ENCODE data around the gene TUBA1A. TPM values are rescaled to one million over a fixed set of nuclear protein-coding genes. Genes with fewer than 3 reads are reported as not detected.
A peak's percentile ranks its signal among the peaks of the same experiment; 100 is the strongest.

The TUBA1A gene
- total RNA-seq, result 10 to 100 TPM; 30.8 to 53.5 TPM

DNA sequence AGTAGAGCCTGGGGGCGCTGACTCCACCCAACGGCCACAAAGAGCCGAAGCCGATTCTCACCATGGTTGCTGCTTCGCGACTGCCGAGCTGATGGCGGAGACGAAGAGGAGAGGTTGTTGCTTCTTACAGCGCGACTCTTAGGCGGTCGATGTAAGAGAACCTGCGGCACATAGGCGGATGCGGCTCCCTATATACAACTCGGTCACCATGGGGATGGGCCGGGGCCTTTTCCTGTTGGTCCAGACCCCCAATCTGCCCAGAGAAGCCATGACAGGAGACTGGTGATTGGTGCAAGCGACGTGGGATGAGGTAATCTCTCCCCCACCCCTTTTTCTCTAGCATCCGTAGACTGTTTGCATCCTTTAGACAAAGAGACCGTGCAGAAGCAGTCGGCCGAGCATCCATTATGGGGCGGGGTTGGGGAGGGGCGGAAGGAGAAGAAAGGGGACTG, at the start of gene TUBA1A:
TSS of gene TUBA1A (minus strand) at position 165 of the 452 bp plus-strand sequence. CDS start at position 64, 101 bp downstream.
- H3K4me1 Mint-ChIP-seq (ENCODE audit: low read depth in 2 of 2), result peaks cover 17 to 24% of the 10 kb centered on the region in 2 donors
- DNase-seq (ENCODE audit: low spot score) (peak; percentile 94), ATAC-seq (peak; percentile 96 to 98)
- H3K27me3 Mint-ChIP-seq, result no peaks in the 10 kb centered on the region
- no peaks in the 10 kb centered on the region for H3K9me3 Mint-ChIP-seq
- H3K27ac Mint-ChIP-seq, result peak within 1 kb of the TSS; percentile 87 to 90
- H3K4me3 Mint-ChIP-seq, result peak within 1 kb of the TSS; percentile 92
- H3K36me3 Mint-ChIP-seq, result peaks cover 7% of the 10 kb centered on the region

DNA sequence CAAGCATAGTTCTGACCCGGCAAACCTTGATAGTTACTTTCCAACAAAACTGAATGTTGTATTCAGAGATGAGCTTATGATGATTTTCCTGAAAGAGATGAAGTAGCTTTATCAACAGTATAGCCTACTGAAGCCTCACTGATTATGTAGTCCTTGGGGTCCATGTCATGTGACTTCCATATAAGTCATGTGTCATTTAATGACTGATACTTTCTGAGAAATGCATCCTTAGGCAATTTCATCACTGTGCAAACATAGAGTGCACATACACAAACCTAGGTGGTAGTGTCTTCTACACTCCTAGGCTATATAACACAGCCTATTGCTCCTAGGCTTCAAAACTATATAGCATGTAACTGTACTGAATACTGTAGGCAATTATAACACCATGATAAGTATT, 47.5 kb upstream of the TUBA1A start:
- peak overlapping the region; percentile 6 to 78 for H3K27ac Mint-ChIP-seq
- H3K9me3 Mint-ChIP-seq, result no peaks in the 10 kb centered on the region
- peak overlapping the region; percentile 6 for H3K4me3 Mint-ChIP-seq
- DNase-seq (ENCODE audit: low spot score) (no peak), ATAC-seq (no peak)
- peaks cover 0 to 2% of the 10 kb centered on the region in 2 donors for H3K27me3 Mint-ChIP-seq
- H3K4me1 Mint-ChIP-seq (ENCODE audit: low read depth in 2 of 2), result peaks cover 10% of the 10 kb centered on the region in 2 donors
- H3K36me3 Mint-ChIP-seq, result no peaks in the 10 kb centered on the region

- Mint-ChIP-seq H3K4me3 (peak overlapping the region; percentile 85), H3K4me1 (ENCODE audit: low read depth in 2 of 2) (peaks cover 10% of the 10 kb centered on the region in 2 donors), H3K27me3 (no peaks in the 10 kb centered on the region), H3K9me3 (no peaks in the 10 kb centered on the region), H3K27ac (peak overlapping the region; percentile 78 to 93), H3K36me3 (no peaks in the 10 kb centered on the region)
- ATAC-seq (peak; percentile 11 to 35), DNase-seq (ENCODE audit: low spot score) (no peak)
These were observed 45.1 kb upstream of the TUBA1A start for GRCh38 chr12:49233842-49234526.

DNA sequence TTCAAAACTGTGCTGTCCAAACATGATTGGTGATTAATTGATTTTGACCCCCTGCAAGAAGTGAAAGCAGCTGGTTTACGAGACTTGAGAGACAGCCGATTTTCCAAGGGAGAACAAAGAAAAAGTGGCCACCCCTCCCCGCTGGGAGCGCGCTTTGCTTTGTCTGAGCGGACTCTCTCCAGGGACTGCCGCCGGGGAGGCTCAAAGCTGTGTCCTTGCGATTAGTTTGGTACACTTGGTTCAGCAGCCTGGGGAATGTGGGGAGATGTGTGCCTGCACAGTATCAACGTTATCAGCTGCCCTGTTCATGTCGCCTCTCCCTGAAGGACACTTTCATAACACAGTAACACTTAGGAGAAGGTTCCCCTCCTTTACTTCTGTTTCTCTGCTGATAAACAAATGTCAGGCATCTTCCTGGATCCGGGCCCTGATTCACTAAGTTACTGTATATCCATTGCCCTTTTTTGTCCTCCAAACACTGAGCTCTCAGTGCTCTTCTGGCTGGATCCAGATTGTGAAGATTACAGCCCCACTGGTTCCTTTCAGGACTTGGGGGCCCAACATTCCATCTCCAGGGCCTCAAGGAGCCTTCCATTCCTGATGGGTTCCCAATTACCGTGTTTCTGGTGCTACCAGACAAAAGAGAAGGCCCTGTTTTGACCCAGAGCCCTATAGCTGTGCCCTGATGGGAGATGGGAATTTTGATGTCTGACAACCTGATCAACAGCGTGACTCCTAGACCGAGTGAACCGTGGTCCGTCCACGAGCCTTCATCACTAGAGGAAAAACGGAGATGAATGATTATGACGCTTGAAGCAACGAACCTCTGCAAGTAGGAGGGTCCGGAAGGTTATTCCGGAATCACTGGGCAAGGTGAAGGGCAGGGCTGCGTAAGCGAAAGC, 44.3 kb upstream of the TUBA1A start:
- DNase-seq (ENCODE audit: low spot score) (no peak), ATAC-seq (no peak)
- Mint-ChIP-seq H3K27ac (peak overlapping the region; percentile 21 to 78), H3K4me3 (peak overlapping the region; percentile 85), H3K9me3 (no peaks in the 10 kb centered on the region), H3K36me3 (no peaks in the 10 kb centered on the region), H3K27me3 (no peaks in the 10 kb centered on the region), H3K4me1 (ENCODE audit: low read depth in 2 of 2) (peaks cover 10% of the 10 kb centered on the region in 2 donors)

DNA sequence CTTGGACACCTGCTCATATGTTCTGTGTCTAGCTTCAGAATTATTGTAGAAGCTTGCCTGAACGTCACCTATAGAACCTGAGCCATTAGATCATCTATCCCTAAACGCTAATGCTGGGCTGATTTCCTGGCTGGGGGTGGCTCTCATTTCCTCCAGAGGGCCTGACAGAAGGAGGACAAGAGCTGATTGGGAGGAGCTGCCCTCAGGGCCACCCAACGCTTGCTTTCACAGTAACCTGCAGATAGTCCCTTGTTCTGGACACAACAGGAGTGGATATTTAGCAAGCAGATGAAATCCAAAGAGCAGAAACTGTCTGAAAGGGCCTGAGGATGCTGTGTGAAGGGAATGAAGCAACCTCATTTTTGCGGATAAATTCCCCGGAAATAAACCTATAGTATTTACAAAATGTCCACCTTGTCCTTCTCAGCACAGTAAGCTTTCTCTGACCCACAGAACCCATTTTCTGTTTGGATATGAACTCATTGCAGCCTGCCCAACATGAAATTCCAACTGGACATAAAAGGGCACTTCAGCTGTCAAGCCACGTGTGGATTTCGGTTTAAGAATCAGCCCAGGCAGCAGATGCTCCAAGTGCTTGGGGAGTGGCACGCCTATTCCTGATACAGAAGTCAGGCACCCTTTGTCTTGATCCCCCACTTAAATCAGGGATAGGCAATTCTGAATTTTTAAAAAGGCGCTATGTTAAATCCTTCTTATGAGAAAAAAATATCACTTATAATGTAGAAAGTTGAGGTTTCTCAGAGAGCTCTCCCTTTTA, 43.2 kb upstream of the TUBA1A start:
- no peaks in the 10 kb centered on the region for H3K9me3 Mint-ChIP-seq
- no peaks in the 10 kb centered on the region for H3K36me3 Mint-ChIP-seq
- ATAC-seq, result no peak
- DNase-seq (ENCODE audit: low spot score), result no peak
- H3K4me3 Mint-ChIP-seq, result no peak overlapping the region
- no peaks in the 10 kb centered on the region for H3K27me3 Mint-ChIP-seq
- H3K27ac Mint-ChIP-seq, result no peak overlapping the region
- peaks cover 10% of the 10 kb centered on the region in 2 donors for H3K4me1 Mint-ChIP-seq (ENCODE audit: low read depth in 2 of 2)

DNA sequence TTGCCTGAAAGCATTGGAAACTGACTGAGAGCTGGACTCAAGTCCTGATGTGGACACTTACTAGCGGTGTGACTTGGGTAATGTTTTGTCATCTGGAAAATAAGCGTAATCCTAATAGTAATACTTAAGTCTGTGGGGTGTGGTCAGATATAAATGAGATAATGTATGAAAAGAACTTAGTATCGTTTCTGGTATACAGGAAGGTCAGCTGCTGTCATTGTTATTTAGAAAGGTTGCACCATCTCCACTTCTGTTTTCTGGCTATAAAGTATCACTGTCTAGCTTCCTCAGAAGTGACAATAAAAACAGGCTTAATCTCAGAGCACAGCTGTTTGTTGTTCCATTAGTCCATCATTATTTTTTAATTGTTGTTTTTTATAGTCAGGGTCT, 41.9 kb upstream of the TUBA1A start:
- H3K36me3 Mint-ChIP-seq, result no peaks in the 10 kb centered on the region
- ATAC-seq (no peak), DNase-seq (ENCODE audit: low spot score) (no peak)
- H3K4me1 Mint-ChIP-seq (ENCODE audit: low read depth in 2 of 2), result peaks cover 5 to 6% of the 10 kb centered on the region in 2 donors
- no peaks in the 10 kb centered on the region for H3K27me3 Mint-ChIP-seq
- H3K9me3 Mint-ChIP-seq, result no peaks in the 10 kb centered on the region
- H3K27ac Mint-ChIP-seq, result peak overlapping the region in 1 of 2 donors; percentile 22
- H3K4me3 Mint-ChIP-seq, result no peak overlapping the region

DNA sequence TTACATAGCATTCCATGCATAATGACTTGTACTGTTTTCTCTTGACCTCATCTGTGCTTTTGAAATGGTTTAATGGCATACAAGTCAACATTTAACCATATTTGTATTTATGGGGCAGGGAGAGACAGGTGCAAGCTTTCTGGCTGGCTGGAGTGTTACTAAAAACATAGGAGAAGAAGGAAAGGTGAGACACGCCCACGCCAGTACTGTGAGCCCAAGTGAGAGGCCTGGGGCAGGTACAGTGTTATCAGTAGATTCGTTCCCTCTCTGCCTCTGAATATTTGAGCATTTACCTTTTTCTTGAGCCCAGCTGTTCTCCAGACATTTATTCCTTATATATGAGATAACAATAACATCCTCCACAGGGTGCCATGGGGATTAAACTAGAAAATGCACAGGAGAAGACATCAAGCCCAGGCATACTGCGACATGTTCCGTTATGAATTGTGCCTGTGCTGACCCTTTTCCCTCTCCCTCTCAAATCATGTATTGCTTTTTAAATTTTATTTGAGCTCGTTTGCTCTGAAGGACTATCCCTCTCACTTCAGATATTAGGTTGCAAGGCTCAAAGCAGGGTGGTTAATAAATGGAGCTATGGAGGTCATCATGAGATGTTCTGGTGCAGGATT, 41.4 kb upstream of the TUBA1A start:
- H3K27me3 Mint-ChIP-seq, result no peaks in the 10 kb centered on the region
- no peaks in the 10 kb centered on the region for H3K9me3 Mint-ChIP-seq
- DNase-seq (ENCODE audit: low spot score), result no peak
- peak overlapping the region in 1 of 2 donors; percentile 22 for H3K27ac Mint-ChIP-seq
- no peaks in the 10 kb centered on the region for H3K36me3 Mint-ChIP-seq
- no peak for ATAC-seq
- no peak overlapping the region for H3K4me3 Mint-ChIP-seq
- peaks cover 4 to 6% of the 10 kb centered on the region in 2 donors for H3K4me1 Mint-ChIP-seq (ENCODE audit: low read depth in 2 of 2)

DNA sequence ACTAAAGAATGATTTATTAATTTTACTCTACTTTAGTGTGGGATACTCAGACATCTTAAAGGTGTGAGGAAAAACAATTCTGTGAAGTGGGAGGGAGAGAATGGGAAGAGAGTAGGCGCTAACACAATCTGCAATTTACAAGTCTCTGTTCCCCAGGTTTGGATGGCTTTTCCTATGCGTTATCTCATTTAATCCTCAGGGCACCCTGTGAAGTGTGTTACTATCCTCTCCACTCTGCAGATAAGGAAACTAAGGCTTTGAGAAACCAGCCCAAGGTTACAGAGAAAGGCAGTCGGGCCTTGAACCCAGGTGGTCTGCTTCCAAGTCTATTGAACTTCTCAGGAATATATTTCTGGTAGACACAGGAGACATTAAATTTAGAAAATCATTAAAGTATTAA, 39.8 kb upstream of the TUBA1A start:
- no peak for ATAC-seq
- H3K9me3 Mint-ChIP-seq, result no peaks in the 10 kb centered on the region
- H3K36me3 Mint-ChIP-seq, result no peaks in the 10 kb centered on the region
- no peak overlapping the region for H3K27ac Mint-ChIP-seq
- H3K27me3 Mint-ChIP-seq, result no peaks in the 10 kb centered on the region
- DNase-seq (ENCODE audit: low spot score), result no peak
- peaks cover 0 to 3% of the 10 kb centered on the region in 2 donors for H3K4me1 Mint-ChIP-seq (ENCODE audit: low read depth in 2 of 2)
- H3K4me3 Mint-ChIP-seq, result no peak overlapping the region

GRCh38 chr12:49227713-49228112, 38.8 kb upstream of the TUBA1A start:
- no peaks in the 10 kb centered on the region for H3K4me1 Mint-ChIP-seq (ENCODE audit: low read depth in 2 of 2)
- no peak overlapping the region for H3K4me3 Mint-ChIP-seq
- H3K9me3 Mint-ChIP-seq, result no peaks in the 10 kb centered on the region
- H3K36me3 Mint-ChIP-seq, result no peaks in the 10 kb centered on the region
- no peak for ATAC-seq
- H3K27ac Mint-ChIP-seq, result no peak overlapping the region
- no peaks in the 10 kb centered on the region for H3K27me3 Mint-ChIP-seq
- no peak for DNase-seq (ENCODE audit: low spot score)

- no peak overlapping the region for H3K27ac Mint-ChIP-seq
- H3K9me3 Mint-ChIP-seq, result no peaks in the 10 kb centered on the region
- H3K4me1 Mint-ChIP-seq (ENCODE audit: low read depth in 2 of 2), result no peaks in the 10 kb centered on the region
- no peak overlapping the region for H3K4me3 Mint-ChIP-seq
- H3K36me3 Mint-ChIP-seq, result no peaks in the 10 kb centered on the region
- ATAC-seq (no peak), DNase-seq (ENCODE audit: low spot score) (no peak)
- H3K27me3 Mint-ChIP-seq, result no peaks in the 10 kb centered on the region
These were observed 36.8 kb upstream of the TUBA1A start for GRCh38 chr12:49225576-49226166.

DNA sequence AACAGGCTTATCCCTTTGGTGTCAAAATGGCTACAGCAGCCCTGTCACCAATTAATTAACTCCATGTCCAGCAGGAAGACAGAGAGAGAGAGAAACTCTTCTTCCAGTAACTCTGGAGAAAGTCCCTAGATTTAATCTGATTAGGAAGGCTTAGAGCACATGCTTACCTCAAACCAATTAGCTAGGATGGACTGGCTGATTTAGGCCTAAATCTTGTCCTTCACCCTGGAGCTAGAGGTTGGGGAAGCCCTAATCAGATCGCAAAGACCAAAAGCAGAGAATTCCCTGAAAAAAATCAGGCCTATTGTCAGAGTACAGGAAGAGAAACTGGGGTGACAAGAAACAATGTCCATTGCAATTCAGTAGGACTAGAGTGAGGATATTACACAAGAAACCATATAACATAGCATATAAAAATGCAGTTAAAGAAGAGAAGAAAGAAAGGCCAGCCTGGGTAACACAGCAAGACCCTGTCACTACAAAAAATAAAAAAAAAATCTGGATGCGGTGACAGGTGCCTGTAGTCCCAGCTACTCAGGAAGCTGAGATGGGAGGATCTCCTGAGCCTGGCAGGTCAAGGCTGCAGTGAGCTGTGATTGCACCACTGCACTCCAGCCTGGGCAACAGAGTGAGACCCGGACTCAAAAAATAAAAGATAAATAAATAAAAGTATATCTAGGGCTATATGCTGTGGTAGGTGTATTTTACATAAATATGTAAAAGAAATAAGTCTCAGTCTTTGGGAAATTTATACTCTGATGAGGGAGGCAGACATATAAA, 34.9 kb upstream of the TUBA1A start:
- H3K4me1 Mint-ChIP-seq (ENCODE audit: low read depth in 2 of 2), result no peaks in the 10 kb centered on the region
- ATAC-seq, result no peak
- DNase-seq (ENCODE audit: low spot score), result no peak
- no peaks in the 10 kb centered on the region for H3K27me3 Mint-ChIP-seq
- H3K36me3 Mint-ChIP-seq, result no peaks in the 10 kb centered on the region
- no peaks in the 10 kb centered on the region for H3K9me3 Mint-ChIP-seq
- H3K27ac Mint-ChIP-seq, result no peak overlapping the region
- H3K4me3 Mint-ChIP-seq, result no peak overlapping the region

DNA sequence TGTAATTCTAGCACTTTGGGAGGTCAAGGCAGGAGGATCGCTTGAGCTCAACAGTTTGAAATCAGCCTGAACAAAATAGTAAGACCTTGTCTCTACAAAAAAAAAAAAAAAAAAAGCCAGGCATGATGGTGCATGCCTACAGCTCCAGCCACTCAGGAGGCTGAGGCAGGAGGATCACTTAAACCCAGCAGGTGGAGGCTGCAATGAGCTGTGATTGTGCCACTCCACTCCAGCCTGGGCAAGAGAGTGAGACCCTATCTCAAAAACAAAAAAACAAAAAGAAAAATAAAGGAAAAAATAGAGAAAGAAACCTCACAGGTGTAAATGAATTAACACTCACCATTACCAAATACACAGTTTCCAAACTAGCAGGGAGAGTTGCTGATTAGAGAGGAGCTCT, 34.2 kb upstream of the TUBA1A start:
- Mint-ChIP-seq H3K4me3 (no peak overlapping the region), H3K36me3 (no peaks in the 10 kb centered on the region), H3K27me3 (no peaks in the 10 kb centered on the region), H3K4me1 (ENCODE audit: low read depth in 2 of 2) (no peaks in the 10 kb centered on the region), H3K27ac (no peak overlapping the region), H3K9me3 (no peaks in the 10 kb centered on the region)
- ATAC-seq (no peak), DNase-seq (ENCODE audit: low spot score) (no peak)

Data from natural killer cell treated with Interleukin-12 subunit alpha and Interleukin-12 subunit beta and Interleukin-15 and Interleukin-18, amount 100 ng/mL, for 72 hours (primary cell).